Measurements from ENCODE around the gene ADAM10. TPM values are rescaled to one million over a fixed set of nuclear protein-coding genes. Genes with fewer than 3 reads are reported as not detected.

ADAM10 gene
- total and polyA plus RNA-seq, 5 donors from 2014 or later = 149 to 183 (median 156) TPM

DNA sequence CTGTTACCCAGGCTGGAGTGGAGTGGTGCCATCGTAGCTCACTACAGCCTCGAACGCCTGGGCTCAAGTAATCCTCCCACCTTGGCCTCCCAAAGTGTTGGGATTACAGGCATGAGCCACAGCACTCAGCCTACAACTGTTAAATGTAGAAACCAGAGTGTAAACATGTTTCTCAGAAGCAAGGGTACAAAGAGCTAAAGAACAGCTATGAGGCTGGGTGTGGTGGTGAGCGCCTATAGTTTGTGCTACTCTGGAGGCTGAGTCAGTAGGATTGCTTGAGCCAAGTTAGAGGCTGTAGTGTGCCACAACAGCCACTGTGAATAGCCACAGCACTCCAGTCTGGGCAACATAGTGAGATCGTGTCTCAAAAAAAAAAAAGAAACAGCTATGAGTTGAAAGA, 16.8 kb upstream of the ADAM10 start:
- H3K4me1 ChIP-seq (ENCODE audit: control insufficient read depth, insufficient read depth, low read length, poor library complexity, severe bottlenecking) = peaks cover 9% of the 10 kb centered on the region
- DNase-seq = no peak
- Mint-ChIP-seq H3K27me3 (no peaks in the 10 kb centered on the region), H3K36me3 (no peaks in the 10 kb centered on the region), H3K27ac (peak overlapping the region in 1 of 3 donors; percentile 80), H3K4me3 (peak overlapping the region in 1 of 4 donors; percentile 22), H3K4me1 (peaks cover 2 to 14% (median 8%) of the 10 kb centered on the region in 4 donors), H3K9me3 (peaks cover 0 to 12% (median 1%) of the 10 kb centered on the region in 7 donors)
- no peaks in the 10 kb centered on the region for H3K27me3 ChIP-seq (ENCODE audit: control insufficient read depth, insufficient read depth, low read length)
- no peak overlapping the region for H3K4me3 ChIP-seq (ENCODE audit: low read depth, low read length)
- H3K27ac ChIP-seq (ENCODE audit: insufficient read depth, low read length, poor library complexity, severe bottlenecking) = no peak overlapping the region
- peaks cover 9 to 11% of the 10 kb centered on the region in 2 experiments for H3K9me3 ChIP-seq (ENCODE audit: control insufficient read depth in 2 of 2, low read length in 2 of 2)
- H3K36me3 ChIP-seq (ENCODE audit: control insufficient read depth, insufficient read depth, low read length) = no peaks in the 10 kb centered on the region
- ATAC-seq (ENCODE audit: low read depth in 2 of 2) = no peak

DNA sequence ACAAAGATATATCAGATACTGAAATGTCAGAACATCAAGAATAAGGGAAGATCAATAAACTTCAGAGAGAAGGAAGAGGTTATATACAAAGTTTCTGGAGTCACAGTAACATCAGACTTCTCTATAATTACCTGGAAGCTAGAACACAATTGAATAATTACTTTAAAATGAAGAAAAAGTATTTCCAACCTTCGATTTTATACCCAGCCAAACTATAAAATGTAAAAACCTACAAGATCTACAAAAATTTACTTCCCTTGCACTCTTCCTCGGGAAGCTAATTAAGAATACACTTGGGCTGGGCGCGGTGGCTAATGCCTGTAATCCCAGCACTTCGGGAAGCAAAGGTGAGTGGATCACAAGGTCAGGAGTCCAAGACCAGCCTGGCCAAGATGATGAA, 15.0 kb upstream of the ADAM10 start:
- Mint-ChIP-seq H3K27ac (no peak overlapping the region), H3K36me3 (no peaks in the 10 kb centered on the region), H3K9me3 (peaks cover 0 to 12% (median 1%) of the 10 kb centered on the region in 7 donors), H3K4me3 (no peak overlapping the region), H3K4me1 (peaks cover 0 to 7% (median 3%) of the 10 kb centered on the region in 4 donors), H3K27me3 (no peaks in the 10 kb centered on the region)
- H3K4me3 ChIP-seq (ENCODE audit: low read depth, low read length) = no peak overlapping the region
- H3K27me3 ChIP-seq (ENCODE audit: control insufficient read depth, insufficient read depth, low read length) = no peaks in the 10 kb centered on the region
- no peaks in the 10 kb centered on the region for H3K4me1 ChIP-seq (ENCODE audit: control insufficient read depth, insufficient read depth, low read length, poor library complexity, severe bottlenecking)
- H3K36me3 ChIP-seq (ENCODE audit: control insufficient read depth, insufficient read depth, low read length) = no peaks in the 10 kb centered on the region
- no peak for ATAC-seq (ENCODE audit: low read depth in 2 of 2)
- no peak overlapping the region for H3K27ac ChIP-seq (ENCODE audit: insufficient read depth, low read length, poor library complexity, severe bottlenecking)
- no peak for DNase-seq
- H3K9me3 ChIP-seq (ENCODE audit: control insufficient read depth in 2 of 2, low read length in 2 of 2) = peaks cover 9 to 11% of the 10 kb centered on the region in 2 experiments

DNA sequence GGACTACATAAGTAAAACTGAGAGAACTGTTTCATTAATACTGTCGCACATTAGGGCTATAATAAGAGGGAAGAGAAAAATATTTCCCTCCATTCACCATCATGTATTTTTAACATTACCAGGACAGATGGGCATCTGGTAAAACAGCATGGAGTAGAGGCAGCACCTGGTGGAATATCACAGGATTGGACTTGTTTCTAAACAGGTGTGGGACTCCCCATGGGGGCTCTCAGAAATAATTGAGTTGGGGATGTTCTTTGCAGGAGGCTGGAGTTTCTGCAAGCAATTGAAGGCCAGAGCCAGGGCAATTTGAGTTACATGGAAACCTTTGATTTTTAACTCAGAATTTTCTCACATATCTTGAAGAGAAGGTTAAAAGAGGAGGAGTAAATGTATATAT, 13.2 kb upstream of the ADAM10 start:
- ATAC-seq (ENCODE audit: low read depth in 2 of 2) = no peak
- H3K27ac Mint-ChIP-seq = no peak overlapping the region
- DNase-seq = no peak
- peaks cover 0 to 10% (median 1%) of the 10 kb centered on the region in 7 donors for H3K9me3 Mint-ChIP-seq
- H3K4me1 ChIP-seq (ENCODE audit: control insufficient read depth, insufficient read depth, low read length, poor library complexity, severe bottlenecking) = no peaks in the 10 kb centered on the region
- H3K4me3 Mint-ChIP-seq = no peak overlapping the region
- H3K36me3 Mint-ChIP-seq = no peaks in the 10 kb centered on the region
- H3K27me3 ChIP-seq (ENCODE audit: control insufficient read depth, insufficient read depth, low read length) = peaks cover 2% of the 10 kb centered on the region
- H3K36me3 ChIP-seq (ENCODE audit: control insufficient read depth, insufficient read depth, low read length) = no peaks in the 10 kb centered on the region
- H3K4me3 ChIP-seq (ENCODE audit: low read depth, low read length) = no peak overlapping the region
- H3K4me1 Mint-ChIP-seq = peaks cover 0 to 6% (median 0%) of the 10 kb centered on the region in 4 donors
- H3K27me3 Mint-ChIP-seq = no peaks in the 10 kb centered on the region
- H3K27ac ChIP-seq (ENCODE audit: insufficient read depth, low read length, poor library complexity, severe bottlenecking) = no peak overlapping the region
- peaks cover 9 to 11% of the 10 kb centered on the region in 2 experiments for H3K9me3 ChIP-seq (ENCODE audit: control insufficient read depth in 2 of 2, low read length in 2 of 2)

DNA sequence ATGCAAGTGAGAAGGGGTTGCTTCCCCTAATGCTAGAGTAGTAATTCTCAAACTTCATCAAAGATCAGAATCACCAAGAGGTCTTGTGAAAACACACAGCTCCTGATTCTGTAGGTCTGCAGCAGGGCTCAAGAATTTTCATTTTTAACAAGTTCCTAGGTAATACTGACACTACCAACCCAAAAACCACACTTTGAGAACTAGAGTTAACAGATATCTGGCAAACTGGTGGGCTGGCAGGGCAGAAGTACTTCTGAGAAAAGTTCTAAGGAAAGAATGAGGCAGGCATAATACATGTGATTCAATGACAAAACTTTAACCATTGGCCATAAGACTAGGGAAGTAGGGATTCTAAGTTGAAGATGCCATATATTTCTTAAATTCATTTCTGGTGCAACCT, 12.8 kb upstream of the ADAM10 start:
- peaks cover 0 to 10% (median 1%) of the 10 kb centered on the region in 7 donors for H3K9me3 Mint-ChIP-seq
- Histone ChIP-seq H3K4me1 (ENCODE audit: control insufficient read depth, insufficient read depth, low read length, poor library complexity, severe bottlenecking) (no peaks in the 10 kb centered on the region), H3K27me3 (ENCODE audit: control insufficient read depth, insufficient read depth, low read length) (peaks cover 2% of the 10 kb centered on the region), H3K27ac (ENCODE audit: insufficient read depth, low read length, poor library complexity, severe bottlenecking) (no peak overlapping the region), H3K36me3 (ENCODE audit: control insufficient read depth, insufficient read depth, low read length) (no peaks in the 10 kb centered on the region), H3K4me3 (ENCODE audit: low read depth, low read length) (no peak overlapping the region), H3K9me3 (ENCODE audit: control insufficient read depth in 2 of 2, low read length in 2 of 2) (peaks cover 9 to 11% of the 10 kb centered on the region in 2 experiments)
- H3K36me3 Mint-ChIP-seq = no peaks in the 10 kb centered on the region
- H3K27me3 Mint-ChIP-seq = no peaks in the 10 kb centered on the region
- ATAC-seq (ENCODE audit: low read depth in 2 of 2) (no peak), DNase-seq (no peak)
- peaks cover 0 to 6% (median 0%) of the 10 kb centered on the region in 4 donors for H3K4me1 Mint-ChIP-seq
- no peak overlapping the region for H3K4me3 Mint-ChIP-seq
- H3K27ac Mint-ChIP-seq = peak overlapping the region in 1 of 3 donors; percentile 0

- Mint-ChIP-seq H3K9me3 (peaks cover 0 to 10% (median 1%) of the 10 kb centered on the region in 7 donors), H3K4me3 (no peak overlapping the region), H3K27me3 (no peaks in the 10 kb centered on the region), H3K36me3 (no peaks in the 10 kb centered on the region), H3K4me1 (peaks cover 0 to 6% (median 0%) of the 10 kb centered on the region in 4 donors), H3K27ac (no peak overlapping the region)
- Histone ChIP-seq H3K9me3 (ENCODE audit: control insufficient read depth in 2 of 2, low read length in 2 of 2) (peaks cover 9 to 11% of the 10 kb centered on the region in 2 experiments), H3K27me3 (ENCODE audit: control insufficient read depth, insufficient read depth, low read length) (peaks cover 2% of the 10 kb centered on the region), H3K27ac (ENCODE audit: insufficient read depth, low read length, poor library complexity, severe bottlenecking) (no peak overlapping the region), H3K36me3 (ENCODE audit: control insufficient read depth, insufficient read depth, low read length) (no peaks in the 10 kb centered on the region), H3K4me1 (ENCODE audit: control insufficient read depth, insufficient read depth, low read length, poor library complexity, severe bottlenecking) (no peaks in the 10 kb centered on the region), H3K4me3 (ENCODE audit: low read depth, low read length) (no peak overlapping the region)
- ATAC-seq (ENCODE audit: low read depth in 2 of 2) = peak in 1 of 2 donors; percentile 46
- peak in 2 of 3 donors; percentile 24 to 62 for DNase-seq
Measured at GRCh38 chr15:58761010-58761388, 11.5 kb upstream of the ADAM10 start.

DNA sequence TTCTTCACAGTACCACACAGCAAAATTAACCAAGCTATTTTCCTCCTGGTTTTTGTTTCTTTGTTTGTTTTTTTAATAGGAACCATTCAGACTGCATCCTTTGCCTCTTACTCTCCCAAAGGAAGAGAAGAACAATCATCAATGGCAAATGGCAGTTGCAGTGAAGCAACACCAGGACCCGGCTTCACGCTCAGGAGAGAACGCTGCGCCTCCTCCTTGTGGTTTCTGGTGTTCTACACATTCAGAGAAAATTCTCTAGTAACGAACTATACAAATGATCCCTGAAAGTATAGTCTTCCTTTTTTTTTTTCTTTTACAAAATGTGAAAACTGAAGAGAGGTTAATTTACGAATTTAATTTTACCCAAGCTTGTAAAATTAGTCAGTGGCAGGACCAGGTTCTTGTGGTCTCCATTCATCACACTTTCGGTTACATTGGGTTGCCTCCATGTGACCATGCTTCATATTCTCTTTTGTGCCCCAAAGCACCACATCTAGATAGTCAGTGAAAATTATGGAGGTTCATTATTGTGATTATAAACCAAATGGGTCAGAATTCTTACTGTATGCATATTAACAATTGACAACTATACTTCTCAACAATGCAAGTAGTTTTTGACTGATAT, 11.0 kb upstream of the ADAM10 start:
- Mint-ChIP-seq H3K4me1 (peaks cover 0 to 6% (median 0%) of the 10 kb centered on the region in 4 donors), H3K27ac (no peak overlapping the region), H3K27me3 (no peaks in the 10 kb centered on the region), H3K9me3 (peaks cover 0 to 10% (median 1%) of the 10 kb centered on the region in 7 donors), H3K36me3 (no peaks in the 10 kb centered on the region), H3K4me3 (no peak overlapping the region)
- Histone ChIP-seq H3K36me3 (ENCODE audit: control insufficient read depth, insufficient read depth, low read length) (no peaks in the 10 kb centered on the region), H3K4me1 (ENCODE audit: control insufficient read depth, insufficient read depth, low read length, poor library complexity, severe bottlenecking) (no peaks in the 10 kb centered on the region), H3K27me3 (ENCODE audit: control insufficient read depth, insufficient read depth, low read length) (peaks cover 2% of the 10 kb centered on the region), H3K4me3 (ENCODE audit: low read depth, low read length) (no peak overlapping the region), H3K9me3 (ENCODE audit: control insufficient read depth in 2 of 2, low read length in 2 of 2) (peaks cover 9 to 11% of the 10 kb centered on the region in 2 experiments), H3K27ac (ENCODE audit: insufficient read depth, low read length, poor library complexity, severe bottlenecking) (no peak overlapping the region)
- ATAC-seq (ENCODE audit: low read depth in 2 of 2) = no peak
- DNase-seq = no peak

GRCh38 chr15:58758141-58758540, 8.6 kb upstream of the ADAM10 start:
- H3K4me1 ChIP-seq (ENCODE audit: control insufficient read depth, insufficient read depth, low read length, poor library complexity, severe bottlenecking) = no peaks in the 10 kb centered on the region
- H3K27me3 Mint-ChIP-seq = no peaks in the 10 kb centered on the region
- DNase-seq = peak in 1 of 3 donors; percentile 38
- H3K27ac ChIP-seq (ENCODE audit: insufficient read depth, low read length, poor library complexity, severe bottlenecking) = no peak overlapping the region
- H3K36me3 Mint-ChIP-seq = no peaks in the 10 kb centered on the region
- peaks cover 0 to 6% (median 1%) of the 10 kb centered on the region in 4 donors for H3K4me1 Mint-ChIP-seq
- no peaks in the 10 kb centered on the region for H3K36me3 ChIP-seq (ENCODE audit: control insufficient read depth, insufficient read depth, low read length)
- H3K27ac Mint-ChIP-seq = no peak overlapping the region
- H3K9me3 Mint-ChIP-seq = peaks cover 0 to 3% (median 0%) of the 10 kb centered on the region in 7 donors
- H3K27me3 ChIP-seq (ENCODE audit: control insufficient read depth, insufficient read depth, low read length) = peaks cover 2% of the 10 kb centered on the region
- ATAC-seq (ENCODE audit: low read depth in 2 of 2) = no peak
- H3K4me3 ChIP-seq (ENCODE audit: low read depth, low read length) = no peak overlapping the region
- no peak overlapping the region for H3K4me3 Mint-ChIP-seq
- H3K9me3 ChIP-seq (ENCODE audit: control insufficient read depth in 2 of 2, low read length in 2 of 2) = no peaks in the 10 kb centered on the region

- Histone ChIP-seq H3K36me3 (ENCODE audit: control insufficient read depth, insufficient read depth, low read length) (no peaks in the 10 kb centered on the region), H3K4me3 (ENCODE audit: low read depth, low read length) (no peak overlapping the region), H3K9me3 (ENCODE audit: control insufficient read depth in 2 of 2, low read length in 2 of 2) (no peaks in the 10 kb centered on the region), H3K4me1 (ENCODE audit: control insufficient read depth, insufficient read depth, low read length, poor library complexity, severe bottlenecking) (no peaks in the 10 kb centered on the region), H3K27ac (ENCODE audit: insufficient read depth, low read length, poor library complexity, severe bottlenecking) (no peak overlapping the region), H3K27me3 (ENCODE audit: control insufficient read depth, insufficient read depth, low read length) (peaks cover 2% of the 10 kb centered on the region)
- H3K4me3 Mint-ChIP-seq = no peak overlapping the region
- H3K9me3 Mint-ChIP-seq = no peaks in the 10 kb centered on the region
- ATAC-seq (ENCODE audit: low read depth in 2 of 2) (no peak), DNase-seq (no peak)
- no peaks in the 10 kb centered on the region for H3K36me3 Mint-ChIP-seq
- H3K27me3 Mint-ChIP-seq = no peaks in the 10 kb centered on the region
- H3K27ac Mint-ChIP-seq = no peak overlapping the region
- peaks cover 0 to 6% (median 1%) of the 10 kb centered on the region in 4 donors for H3K4me1 Mint-ChIP-seq
Measured at GRCh38 chr15:58755956-58756355, 6.4 kb upstream of the ADAM10 start.
